Thyroid gland (tissue), 4 donors: ENCODE measurements around the gene ALKBH5. TPM values are rescaled to one million over a fixed set of nuclear protein-coding genes. Genes with fewer than 3 reads are reported as not detected.
A peak's percentile ranks its signal among the peaks of the same experiment; 100 is the strongest.
"Not testable (repeated sequence)": the region's sequence is repeated elsewhere in the genome, so short reads cannot be mapped to it uniquely, and the experiment has no call there.

Experiments
- DNase-seq, 2 donors: peaks; one replicate each; pipeline ENCODE4 v3.0.0-alpha.2; 2019
- H3K27ac ChIP-seq, 3 donors: fragments of 200-600 bp; sonication (generic); 1 replicate in 2 of 3; 2 replicates in 1 of 3; pipeline ENCODE4 v1.5.1; 2016 to 2019; ENCODE audit warnings: mild to moderate bottlenecking in 1 of 3, moderate library complexity in 1 of 3
- H3K27me3 ChIP-seq: fragments of 200-600 bp; sonication (generic); one replicate; pipeline ENCODE4 v1.5.1; 2019
- H3K36me3 ChIP-seq, 2 donors: fragments of 200-600 bp; sonication (generic); one replicate each; pipeline ENCODE4 v1.5.1; 2016 to 2019
- H3K4me1 ChIP-seq, 2 donors: fragments of 200-600 bp; sonication (generic); one replicate each; pipeline ENCODE4 v1.5.1; 2017 to 2019
- H3K4me3 ChIP-seq, 3 donors: fragments of 200-600 bp; sonication (generic); replicated peaks in 1 of 3; 1 replicate in 2 of 3; 2 replicates in 1 of 3; pipeline ENCODE4 v1.5.1; 2016; ENCODE audit warnings: mild to moderate bottlenecking in 1 of 3
- H3K9me3 ChIP-seq: fragments of 200-600 bp; sonication (generic); one replicate; pipeline ENCODE4 v1.5.1; 2017
- POLR2A ChIP-seq, 2 donors: fragments of 450-650 bp; IDR thresholded peaks; one replicate each; pipeline ENCODE4 v1.6.1; 2017; ENCODE audit warnings: antibody characterized with exemption in 2 of 2, mild to moderate bottlenecking in 2 of 2, moderate library complexity in 1 of 2
- WGBS, 2 donors: methylation state at CpG; one replicate each; pipeline ENCODE4 v1.1.5; 2017; 5-methylcytosine and 5-hydroxymethylcytosine counted together
- intact Hi-C: fragments of 100-400 bp; cut with DNase I; formaldehyde crosslinking; loops from one replicate; pipeline ENCODE4 v1.15.1; 2023
- total RNA-seq, 4 donors: library from RNA; depleted of rRNA; stranded (reverse); fragments of >200 nt; gene quantifications; one replicate each; pipeline ENCODE4 v1.2.3, GENCODE V29; 2016
- TF ChIP-seq, protein P1 (sequence below), 6 experiments: fragments of 200-600 bp in 3 of 6; fragments of 450-650 bp in 3 of 6; sonication (generic) in 3 of 6; IDR thresholded peaks; one replicate each; pipeline ENCODE4 v1.5.1; 2016 to 2019; ENCODE audit warnings: antibody characterized with exemption in 6 of 6, mild to moderate bottlenecking in 2 of 6, inconsistent platforms in 1 of 6, moderate library complexity in 1 of 6

Gene ALKBH5
- total RNA-seq, 4 donors from 2014 or later: 123 to 169 (median 159) TPM

DNA sequence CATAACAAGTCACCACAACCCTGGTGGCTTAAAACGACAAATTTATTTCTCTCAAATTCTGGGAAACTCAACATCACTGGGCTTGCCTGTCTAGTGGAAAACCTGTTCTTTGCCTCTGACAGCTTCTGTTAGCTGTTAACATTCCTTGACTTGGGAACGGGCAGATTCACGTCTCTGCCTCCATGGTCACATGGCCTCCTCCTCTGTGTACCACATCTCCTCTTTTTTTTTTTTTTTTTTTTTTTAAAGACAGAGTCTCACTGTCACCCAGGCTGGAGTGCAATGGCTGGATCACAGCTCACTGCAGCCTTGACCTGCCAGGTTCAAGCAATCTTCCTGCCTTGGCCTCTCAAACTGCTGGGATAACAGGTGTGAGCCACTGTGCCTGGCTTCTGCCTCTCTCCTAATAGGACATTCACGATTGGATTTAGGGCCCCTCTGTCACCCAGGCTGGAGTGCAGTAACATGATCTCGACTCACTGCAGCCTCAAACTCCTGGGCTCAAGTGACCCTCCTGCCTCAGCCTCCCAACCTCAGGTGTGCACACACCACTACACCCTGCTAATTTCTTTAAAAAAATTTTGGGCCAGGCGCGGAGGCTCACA is 30.1 kb downstream of the ALKBH5 start:
- Histone ChIP-seq H3K27me3 (no peaks in the 10 kb centered on the region), H3K9me3 (no peaks in the 10 kb centered on the region), H3K36me3 (peaks cover 24 to 25% of the 10 kb centered on the region in 2 donors), H3K4me1 (peaks cover 0 to 3% of the 10 kb centered on the region in 2 donors), H3K4me3 (no peak overlapping the region), H3K27ac (no peak overlapping the region)
- TF ChIP-seq POLR2A (IDR thresholded peaks at IDR 0.05): no peak
- TF ChIP-seq, protein P1, sequence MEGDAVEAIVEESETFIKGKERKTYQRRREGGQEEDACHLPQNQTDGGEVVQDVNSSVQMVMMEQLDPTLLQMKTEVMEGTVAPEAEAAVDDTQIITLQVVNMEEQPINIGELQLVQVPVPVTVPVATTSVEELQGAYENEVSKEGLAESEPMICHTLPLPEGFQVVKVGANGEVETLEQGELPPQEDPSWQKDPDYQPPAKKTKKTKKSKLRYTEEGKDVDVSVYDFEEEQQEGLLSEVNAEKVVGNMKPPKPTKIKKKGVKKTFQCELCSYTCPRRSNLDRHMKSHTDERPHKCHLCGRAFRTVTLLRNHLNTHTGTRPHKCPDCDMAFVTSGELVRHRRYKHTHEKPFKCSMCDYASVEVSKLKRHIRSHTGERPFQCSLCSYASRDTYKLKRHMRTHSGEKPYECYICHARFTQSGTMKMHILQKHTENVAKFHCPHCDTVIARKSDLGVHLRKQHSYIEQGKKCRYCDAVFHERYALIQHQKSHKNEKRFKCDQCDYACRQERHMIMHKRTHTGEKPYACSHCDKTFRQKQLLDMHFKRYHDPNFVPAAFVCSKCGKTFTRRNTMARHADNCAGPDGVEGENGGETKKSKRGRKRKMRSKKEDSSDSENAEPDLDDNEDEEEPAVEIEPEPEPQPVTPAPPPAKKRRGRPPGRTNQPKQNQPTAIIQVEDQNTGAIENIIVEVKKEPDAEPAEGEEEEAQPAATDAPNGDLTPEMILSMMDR (IDR thresholded peaks at IDR 0.05): no peak
- intact Hi-C loops: loop anchor here (10.0 kb wide), 1 partner anchor 69 kb away; no protein-coding TSS in a partner anchor
- DNase-seq: no peak
- 77 to 79% methylated on average over 7 of the region's 7 CpGs for WGBS, 2 donors

DNA sequence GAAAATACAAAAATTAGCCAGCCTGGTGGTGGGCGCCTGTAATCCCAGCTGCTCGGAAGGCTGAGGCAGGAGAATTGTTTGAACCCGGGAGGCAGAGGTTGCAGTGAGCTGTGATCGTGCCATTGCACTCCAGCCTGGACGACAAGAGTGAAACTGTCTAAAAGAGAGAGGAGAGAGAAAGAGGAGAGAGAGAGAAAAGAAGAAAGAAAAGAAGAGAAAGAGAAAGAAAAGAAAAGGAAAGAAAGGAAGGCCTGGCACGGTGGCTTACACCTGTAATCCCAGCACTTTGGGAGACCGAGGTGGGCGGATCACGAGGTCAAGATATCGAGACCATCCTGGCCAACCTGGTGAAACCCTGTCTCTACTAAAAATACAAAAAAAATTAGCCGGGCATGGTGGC is 33.3 kb downstream of the ALKBH5 start:
- WGBS, 2 donors: 83 to 84% methylated on average over 11 of the region's 11 CpGs
- not testable (repeated sequence) for H3K4me1 ChIP-seq, H3K9me3 ChIP-seq, DNase-seq, H3K27ac ChIP-seq, H3K27me3 ChIP-seq, H3K36me3 ChIP-seq, H3K4me3 ChIP-seq
- intact Hi-C loops: loop anchor here (10.0 kb wide), 1 partner anchor 72 kb away; no protein-coding TSS in a partner anchor

DNA sequence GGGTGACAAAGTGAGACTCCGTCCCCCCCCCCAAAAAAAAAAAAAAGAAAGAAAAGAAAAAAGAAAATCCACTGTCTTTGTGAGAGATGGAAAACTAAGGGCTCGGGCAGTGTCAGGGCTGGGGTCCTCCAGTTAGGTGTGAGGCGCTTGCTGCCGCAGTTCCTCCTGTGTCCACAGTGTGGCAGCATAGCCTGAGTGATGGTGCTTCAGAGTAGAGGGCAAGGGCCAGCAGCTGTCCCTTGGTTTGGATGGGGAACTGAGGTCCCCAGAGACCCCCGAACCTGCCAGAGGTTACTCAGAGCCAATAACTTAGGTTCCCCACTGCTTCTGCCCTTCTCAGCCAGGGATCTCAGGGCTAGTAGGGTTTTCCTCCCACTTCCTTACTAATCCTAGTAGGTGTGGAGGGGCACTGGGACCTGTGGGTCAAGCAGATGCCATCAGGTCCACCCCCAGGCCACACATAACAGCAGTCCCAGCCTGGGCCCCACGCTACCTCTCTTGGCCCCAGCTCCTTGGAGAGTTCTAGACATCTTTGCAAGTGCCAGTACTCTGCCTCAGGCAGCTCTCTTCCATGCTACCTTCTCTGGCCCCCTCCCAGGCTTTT is 33.9 kb downstream of the ALKBH5 start:
- 11 to 13% methylated on average over 6 of the region's 6 CpGs for WGBS, 2 donors
- intact Hi-C loops: loop anchor here (10.0 kb wide), 1 partner anchor 73 kb away; no protein-coding TSS in a partner anchor
- no peaks in the 10 kb centered on the region for H3K36me3 ChIP-seq
- no peak overlapping the region for H3K27ac ChIP-seq
- DNase-seq: peak; percentile 77
- no peak overlapping the region for H3K4me3 ChIP-seq
- TF ChIP-seq, protein P1 (IDR thresholded peaks at IDR 0.05): peak; percentile 73 to 94 (median 86)
- TF ChIP-seq POLR2A (IDR thresholded peaks at IDR 0.05): no peak
- H3K9me3 ChIP-seq: no peaks in the 10 kb centered on the region
- H3K4me1 ChIP-seq: peaks cover 0 to 9% of the 10 kb centered on the region in 2 donors
- no peaks in the 10 kb centered on the region for H3K27me3 ChIP-seq

DNA sequence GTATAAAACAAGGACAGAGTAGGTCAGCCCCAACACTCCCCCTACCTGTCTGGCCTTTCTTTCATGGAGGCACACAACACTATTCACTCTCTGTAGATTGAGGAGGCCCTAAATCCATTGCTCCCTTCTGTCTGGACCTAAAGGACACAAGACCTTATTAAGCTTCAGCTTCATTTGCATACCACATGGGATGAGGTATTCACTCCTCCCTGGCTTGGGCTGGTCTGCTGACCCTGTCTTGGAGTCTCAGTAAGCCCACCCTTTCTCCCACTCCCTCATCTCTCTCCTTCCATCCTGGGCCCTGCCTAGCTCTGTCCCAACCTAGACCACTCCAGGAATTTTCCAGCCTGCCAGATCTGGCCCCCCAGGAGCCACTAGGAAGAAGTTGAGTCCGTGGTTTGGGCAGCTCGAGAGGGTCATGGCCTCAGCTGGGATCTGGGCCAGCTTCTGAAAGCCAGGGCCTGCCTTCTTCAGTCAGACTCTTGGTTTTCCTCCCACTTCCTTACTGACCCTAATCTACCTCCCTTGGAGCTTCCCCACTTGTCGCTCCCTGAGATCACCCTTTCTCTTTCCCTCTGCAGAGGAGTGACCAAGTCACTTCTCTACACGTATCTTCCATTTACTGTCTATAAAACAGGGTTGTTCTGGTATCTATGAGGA is 35.3 kb downstream of the ALKBH5 start:
- DNase-seq: peak; percentile 22 to 44
- TF ChIP-seq, protein P1 (IDR thresholded peaks at IDR 0.05): no peak
- TF ChIP-seq POLR2A (IDR thresholded peaks at IDR 0.05): no peak
- Histone ChIP-seq H3K4me3 (no peak overlapping the region), H3K27me3 (no peaks in the 10 kb centered on the region), H3K9me3 (no peaks in the 10 kb centered on the region), H3K4me1 (peaks cover 0 to 9% of the 10 kb centered on the region in 2 donors), H3K36me3 (no peaks in the 10 kb centered on the region), H3K27ac (no peak overlapping the region)
- intact Hi-C loops: loop anchor here (10.0 kb wide), 1 partner anchor 74 kb away; no protein-coding TSS in a partner anchor
- 41% methylated on average over 4 of the region's 4 CpGs for WGBS, 2 donors

DNA sequence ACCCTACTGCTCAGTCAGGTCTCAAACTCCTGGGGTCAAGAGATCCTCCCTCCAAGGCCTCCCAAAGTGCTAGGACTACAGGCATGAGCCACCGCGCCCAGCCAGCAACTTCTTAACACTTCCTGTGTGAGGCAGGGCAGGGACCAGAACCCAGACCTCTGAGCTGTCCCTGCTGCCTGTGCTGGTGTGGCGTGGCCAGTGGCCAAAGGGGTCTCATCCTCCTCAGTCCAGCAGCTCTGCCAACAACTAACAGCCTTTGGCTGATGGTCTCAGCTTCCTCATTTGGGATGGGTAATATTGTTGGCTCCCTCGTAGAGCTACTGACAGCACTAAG is 40.4 kb downstream of the ALKBH5 start:
- Histone ChIP-seq H3K36me3 (no peaks in the 10 kb centered on the region), H3K4me1 (peaks cover 12% of the 10 kb centered on the region in 2 donors), H3K27me3 (no peaks in the 10 kb centered on the region), H3K4me3 (no peak overlapping the region), H3K9me3 (no peaks in the 10 kb centered on the region), H3K27ac (peak overlapping the region in 1 of 3 donors; percentile 49)
- no peak for DNase-seq
- WGBS, 2 donors: 78 to 93% methylated on average over 3 to 4 of the region's 4 CpGs
- TF ChIP-seq POLR2A (IDR thresholded peaks at IDR 0.05): no peak
- TF ChIP-seq, protein P1 (IDR thresholded peaks at IDR 0.05): no peak
- intact Hi-C loops: no loop called here
